Measurements from ENCODE around the gene TTC9C.

GRCh38 chr11:62753736-62754603, 25.7 kb downstream of the TTC9C start, which contains the start of gene ZBTB3:
- TF ChIP-seq, protein P1, sequence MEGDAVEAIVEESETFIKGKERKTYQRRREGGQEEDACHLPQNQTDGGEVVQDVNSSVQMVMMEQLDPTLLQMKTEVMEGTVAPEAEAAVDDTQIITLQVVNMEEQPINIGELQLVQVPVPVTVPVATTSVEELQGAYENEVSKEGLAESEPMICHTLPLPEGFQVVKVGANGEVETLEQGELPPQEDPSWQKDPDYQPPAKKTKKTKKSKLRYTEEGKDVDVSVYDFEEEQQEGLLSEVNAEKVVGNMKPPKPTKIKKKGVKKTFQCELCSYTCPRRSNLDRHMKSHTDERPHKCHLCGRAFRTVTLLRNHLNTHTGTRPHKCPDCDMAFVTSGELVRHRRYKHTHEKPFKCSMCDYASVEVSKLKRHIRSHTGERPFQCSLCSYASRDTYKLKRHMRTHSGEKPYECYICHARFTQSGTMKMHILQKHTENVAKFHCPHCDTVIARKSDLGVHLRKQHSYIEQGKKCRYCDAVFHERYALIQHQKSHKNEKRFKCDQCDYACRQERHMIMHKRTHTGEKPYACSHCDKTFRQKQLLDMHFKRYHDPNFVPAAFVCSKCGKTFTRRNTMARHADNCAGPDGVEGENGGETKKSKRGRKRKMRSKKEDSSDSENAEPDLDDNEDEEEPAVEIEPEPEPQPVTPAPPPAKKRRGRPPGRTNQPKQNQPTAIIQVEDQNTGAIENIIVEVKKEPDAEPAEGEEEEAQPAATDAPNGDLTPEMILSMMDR (conservative IDR thresholded peaks at IDR 0.05), result no peak
- TF ChIP-seq EZH2 (IDR thresholded peaks at IDR 0.05; ENCODE audit: low read depth), result no peak

All from PC-9 (cell line).